ENCODE measurements around the gene C17orf78.
"Not testable (repeated sequence)": the region's sequence is repeated elsewhere in the genome, so short reads cannot be mapped to it uniquely, and the experiment has no call there.

The C17orf78 gene

GRCh38 chr17:37375706-37376105, at the start of gene C17orf78:
Gene C17orf78 (plus strand): TSS chr17:37375985. CDS start chr17:37376093, 108 bp downstream.
- no peak for DNase-seq (ENCODE audit: low spot score)

- DNase-seq (ENCODE audit: low spot score): no peak
These were observed 48.3 kb upstream of the C17orf78 start for GRCh38 chr17:37327341-37328090.

DNA sequence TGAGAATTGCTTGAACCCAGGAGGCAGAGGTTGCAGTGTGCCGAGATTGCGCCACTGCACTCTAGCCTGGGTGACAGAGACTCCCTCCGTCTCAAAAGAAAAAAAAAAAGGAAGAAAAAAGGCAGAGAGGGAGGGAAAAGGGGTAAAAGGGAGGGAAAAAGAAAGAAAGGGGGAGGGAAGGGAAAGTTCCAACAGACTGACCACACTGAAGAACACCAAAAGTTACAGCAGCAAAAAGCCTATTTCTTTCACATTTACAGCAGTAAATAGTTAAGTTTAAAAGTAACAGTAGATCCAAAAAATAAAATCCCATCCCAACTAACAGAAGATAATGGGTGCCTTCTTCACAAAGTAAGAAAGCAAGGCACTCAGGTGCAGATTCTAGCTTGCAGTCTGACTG, 36.9 kb upstream of the C17orf78 start:
- no peak for DNase-seq (ENCODE audit: low spot score)

- DNase-seq (ENCODE audit: low spot score): no peak
These were observed 36.5 kb upstream of the C17orf78 start for GRCh38 chr17:37339321-37339720.

DNA sequence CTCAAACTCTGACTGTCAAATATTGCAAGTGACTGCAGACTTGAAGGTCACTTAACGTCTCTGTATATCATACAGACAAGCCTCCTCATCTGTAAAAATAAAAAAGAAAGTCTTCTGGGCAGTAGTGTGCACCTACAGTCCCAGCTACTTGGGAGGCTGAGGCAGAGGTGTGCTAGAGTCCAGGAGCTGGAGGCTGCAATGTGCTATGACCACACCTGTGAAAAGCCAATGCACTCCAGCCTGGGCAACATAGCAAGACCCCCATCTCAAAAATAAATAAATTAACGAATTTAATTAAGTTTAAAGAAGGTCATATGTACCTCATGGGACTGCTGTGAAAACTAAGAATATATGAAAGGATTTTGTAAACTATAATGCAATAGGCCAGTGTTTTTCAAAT, 35.0 kb upstream of the C17orf78 start:
- DNase-seq (ENCODE audit: low spot score): no peak

DNA sequence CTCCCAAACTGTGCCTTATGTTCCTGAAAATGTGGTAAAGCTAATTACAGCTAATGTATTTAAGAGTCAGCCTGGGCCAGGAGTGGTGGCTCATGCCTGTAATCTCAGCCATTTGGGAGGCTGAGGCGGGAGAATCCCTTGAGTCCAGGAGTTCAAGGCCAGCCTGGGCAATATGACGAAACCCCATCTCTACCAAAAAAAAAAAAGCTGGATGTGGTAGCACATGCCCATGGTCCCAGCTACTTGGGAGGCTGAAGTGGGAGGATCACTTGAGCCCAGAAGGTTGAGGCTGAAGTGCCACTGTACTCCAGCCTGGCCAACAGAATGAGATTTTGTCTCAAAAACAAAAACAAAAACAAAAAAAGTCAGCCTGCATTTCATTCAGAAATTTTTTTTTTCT, 33.2 kb upstream of the C17orf78 start:
- no peak for DNase-seq (ENCODE audit: low spot score)

DNA sequence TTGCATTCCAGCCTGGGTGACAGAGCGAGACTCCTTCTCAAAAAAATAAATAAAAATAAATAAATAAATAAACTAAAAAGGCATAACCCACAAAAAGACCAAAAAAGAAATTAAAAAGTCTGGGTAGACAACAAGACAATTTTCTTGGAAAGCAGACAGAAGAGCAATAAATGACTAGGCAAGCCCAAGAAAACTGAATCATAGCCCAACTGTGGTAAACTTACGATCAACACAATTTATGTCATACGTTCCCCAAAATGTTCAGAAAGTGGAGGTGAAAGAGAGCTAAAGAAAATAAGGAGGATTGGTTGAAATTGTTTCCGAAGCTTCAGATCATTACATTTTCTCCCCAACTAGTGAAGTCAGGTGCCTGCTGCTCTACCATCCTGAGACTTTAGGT, 31.3 kb upstream of the C17orf78 start:
- DNase-seq (ENCODE audit: low spot score): no peak

GRCh38 chr17:37346863-37347402, 28.9 kb upstream of the C17orf78 start:
- DNase-seq (ENCODE audit: low spot score): not testable (repeated sequence)

GRCh38 chr17:37356796-37357569, 18.8 kb upstream of the C17orf78 start:
- DNase-seq (ENCODE audit: low spot score): not testable (repeated sequence)

GRCh38 chr17:37358098-37358829, 17.5 kb upstream of the C17orf78 start:
- DNase-seq (ENCODE audit: low spot score): peak; percentile 24

DNA sequence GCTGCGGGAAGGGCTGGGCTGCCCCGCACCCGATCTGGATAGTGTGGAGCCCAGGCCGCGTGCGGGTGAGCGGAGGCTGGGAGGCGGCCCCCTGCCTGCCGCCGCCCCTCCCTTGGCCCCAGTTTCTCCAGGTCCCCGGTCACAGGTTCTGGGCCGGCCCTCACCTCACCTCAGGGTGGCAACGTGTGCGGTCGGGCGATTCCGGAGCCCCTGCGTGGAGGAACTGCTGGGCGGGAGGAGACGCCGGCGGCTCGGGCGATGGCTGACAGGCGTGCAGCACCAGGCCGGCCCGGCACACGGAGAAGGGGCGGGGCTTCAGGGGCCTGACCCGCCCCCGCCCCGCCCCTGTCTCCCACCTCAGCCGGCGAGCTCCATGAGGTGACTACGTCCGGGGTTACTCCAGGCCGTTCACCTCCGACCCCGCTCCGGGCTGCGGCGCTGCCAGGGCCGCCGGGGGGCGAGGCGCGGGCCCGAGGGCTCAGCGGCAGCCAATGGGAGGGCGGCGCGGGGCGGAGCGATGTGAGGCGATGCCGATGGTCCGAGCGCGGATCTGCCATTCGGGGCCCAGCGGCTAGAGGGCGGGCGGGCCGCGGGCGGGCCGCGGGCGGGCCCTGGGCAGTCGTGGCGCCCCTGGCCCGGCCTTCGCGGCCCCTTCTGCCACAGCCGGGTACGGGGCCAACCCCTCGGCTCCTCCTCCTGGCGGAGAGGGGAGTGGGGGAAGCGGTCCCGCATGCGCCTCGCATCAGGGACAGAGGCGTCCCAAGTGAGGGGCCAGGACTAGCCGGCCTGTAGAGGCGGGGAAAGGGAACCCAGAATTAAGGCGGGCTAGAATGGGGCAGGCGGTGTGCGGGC, 16.7 kb upstream of the C17orf78 start:
- peak; percentile 86 for DNase-seq (ENCODE audit: low spot score)

DNA sequence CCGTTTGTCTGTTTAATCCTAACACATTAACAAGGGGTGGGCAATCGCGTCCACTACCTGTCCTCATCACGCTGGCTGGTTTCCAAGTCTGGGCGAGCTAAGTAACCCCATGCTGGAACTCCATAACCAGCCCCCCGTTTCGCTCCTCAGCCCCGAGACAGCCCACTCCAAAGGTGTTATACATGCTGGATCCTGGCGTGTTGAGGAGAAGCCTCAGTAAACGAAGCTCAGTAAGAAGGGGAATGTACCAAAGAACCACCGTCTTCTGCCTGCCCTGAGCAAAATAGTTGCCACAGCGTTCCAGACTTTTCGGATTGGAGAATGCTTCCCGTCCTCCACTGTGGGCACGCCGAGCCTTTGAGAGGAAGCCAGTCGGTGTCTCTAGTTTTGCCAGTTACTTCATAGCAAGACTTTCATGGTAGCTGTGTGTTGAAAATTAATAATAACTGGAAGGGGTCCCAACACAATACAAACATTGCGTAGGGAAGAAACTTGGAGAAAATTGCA, 16.1 kb upstream of the C17orf78 start:
- no peak for DNase-seq (ENCODE audit: low spot score)

DNA sequence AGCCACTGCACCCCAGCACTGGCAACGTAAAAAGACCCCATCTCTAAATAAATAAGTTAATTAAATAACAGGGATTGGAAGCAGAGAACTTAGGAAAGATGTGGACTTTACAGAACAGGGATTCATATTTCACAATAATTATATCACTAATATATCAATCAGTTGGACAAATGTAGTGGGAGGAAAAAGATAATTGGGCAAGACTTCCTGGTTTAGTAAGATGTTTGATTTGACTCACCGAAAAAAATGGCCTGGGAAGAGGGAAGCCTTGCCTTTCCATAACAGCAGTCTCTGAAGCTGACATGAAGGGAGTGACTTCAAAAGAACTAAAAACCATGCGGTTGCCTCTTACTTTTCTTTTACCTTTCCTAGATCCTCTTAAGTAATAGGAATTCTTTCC, 15.2 kb upstream of the C17orf78 start:
- DNase-seq (ENCODE audit: low spot score): no peak

- DNase-seq (ENCODE audit: low spot score): no peak
These were observed 14.2 kb upstream of the C17orf78 start for GRCh38 chr17:37361543-37361942.

GRCh38 chr17:37365589-37365988, 10.2 kb upstream of the C17orf78 start:
- DNase-seq (ENCODE audit: low spot score): no peak

- DNase-seq (ENCODE audit: low spot score): no peak
These were observed 7.2 kb upstream of the C17orf78 start for GRCh38 chr17:37368577-37368976.

GRCh38 chr17:37373530-37374159, 2.1 kb upstream of the C17orf78 start:
- peak; percentile 68 for DNase-seq (ENCODE audit: low spot score)

GRCh38 chr17:37382056-37382455, 6.3 kb downstream of the C17orf78 start:
- no peak for DNase-seq (ENCODE audit: low spot score)

GRCh38 chr17:37384560-37385149, 8.9 kb downstream of the C17orf78 start:
- no peak for DNase-seq (ENCODE audit: low spot score)

DNA sequence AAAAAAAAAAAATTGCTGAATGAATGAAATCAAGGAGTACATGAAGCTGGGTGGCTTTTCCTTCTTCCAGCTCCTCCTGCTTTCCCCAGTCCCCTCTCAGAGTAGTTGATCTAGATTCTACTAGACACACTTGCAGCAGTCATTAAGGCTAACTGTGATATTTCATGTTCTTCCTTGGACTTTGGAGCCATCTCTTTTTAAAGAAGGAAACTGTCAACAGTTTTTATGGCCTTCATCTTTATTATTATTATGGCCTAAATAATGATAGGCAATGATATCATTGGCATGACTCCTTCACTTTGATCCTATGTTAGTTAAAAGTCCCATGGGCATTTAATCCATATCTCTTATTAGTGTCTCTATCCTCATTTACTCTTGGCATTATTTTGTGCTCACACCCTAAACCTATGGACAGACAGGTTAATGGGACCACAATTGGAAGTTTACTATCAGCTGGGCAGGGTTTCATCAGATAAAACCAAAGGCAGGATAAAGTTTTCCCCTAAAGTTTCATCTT, 9.7 kb downstream of the C17orf78 start:
- DNase-seq (ENCODE audit: low spot score): no peak

Data from kidney capillary endothelial cell (primary cell).